ENCODE measurements around the gene GTF2A2. TPM values are rescaled to one million over a fixed set of nuclear protein-coding genes. Genes with fewer than 3 reads are reported as not detected.

The GTF2A2 gene
- total and polyA plus RNA-seq, 2 donors (not counting 1 experiment from before 2014, with no cell fraction given): 39.7 to 60.0 TPM

DNA sequence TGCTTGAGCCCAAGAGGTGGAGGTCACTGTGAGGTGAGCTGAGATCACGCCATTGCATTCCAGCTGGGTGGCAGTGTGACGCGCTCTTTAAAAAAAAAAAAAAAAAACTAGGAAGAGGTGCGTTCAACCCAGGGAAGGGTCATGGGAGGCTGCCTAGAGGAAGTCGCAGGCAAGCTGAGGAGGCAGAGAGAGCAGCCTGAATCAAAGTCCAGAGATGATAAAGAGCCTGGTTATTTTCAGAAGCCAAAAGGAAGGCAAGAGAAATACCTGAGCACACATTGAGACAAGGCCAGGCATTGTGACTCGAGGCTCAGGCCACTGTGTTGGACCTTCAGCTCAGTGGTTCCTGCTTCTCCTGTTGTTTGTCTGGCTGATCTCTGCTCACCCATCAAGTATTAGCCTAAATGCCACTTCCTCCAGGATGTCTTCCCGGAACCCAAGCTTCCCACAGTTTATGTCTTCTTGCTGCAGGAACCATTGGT, 61.8 kb downstream of the GTF2A2 start:
- Histone ChIP-seq H3K4me2 (replicated peaks; ENCODE audit: low read depth, low read length, poor library complexity, severe bottlenecking) (no peak overlapping the region), H3K4me1 (ENCODE audit: control insufficient read depth in 2 of 2, insufficient read depth in 2 of 2, low read length in 2 of 2) (no peaks in the 10 kb centered on the region), H3K36me3 (replicated peaks in 1 of 2; ENCODE audit: control extremely low read depth in 1 of 2, control insufficient read depth in 1 of 2, extremely low read depth in 1 of 2, insufficient read depth in 2 of 2, low read length in 1 of 2) (no peaks in the 10 kb centered on the region), H4K20me1 (ENCODE audit: control insufficient read depth, insufficient read depth, low read length, poor library complexity, severe bottlenecking) (no peaks in the 10 kb centered on the region), H2AFZ (ENCODE audit: insufficient read depth, low read depth, low read length, poor library complexity, severe bottlenecking) (no peak overlapping the region), H3K27ac (ENCODE audit: low read length in 2 of 2) (no peak overlapping the region), H3K4me3 (ENCODE audit: control extremely low read depth in 1 of 5, extremely low read depth in 1 of 5, insufficient read depth in 1 of 5, low read depth in 2 of 5, low read length in 4 of 5) (no peak overlapping the region), H3K9me3 (ENCODE audit: control extremely low read depth in 1 of 3, control insufficient read depth in 2 of 3, insufficient read depth in 1 of 3, low read length in 2 of 3) (no peaks in the 10 kb centered on the region), H3K27me3 (replicated peaks in 1 of 4; ENCODE audit: control extremely low read depth in 1 of 4, control insufficient read depth in 3 of 4, insufficient read depth in 4 of 4, low read length in 3 of 4) (no peaks in the 10 kb centered on the region), H3K79me2 (ENCODE audit: control insufficient read depth, insufficient read depth, low read length) (no peaks in the 10 kb centered on the region), H3K9ac (ENCODE audit: low read length) (no peak overlapping the region)
- 97% methylated on average over 6 of the region's 7 CpGs for WGBS (ENCODE audit: insufficient coverage)
- intact Hi-C loops (cut with micrococcal nuclease): no loop called here
- TF ChIP-seq, protein P1, sequence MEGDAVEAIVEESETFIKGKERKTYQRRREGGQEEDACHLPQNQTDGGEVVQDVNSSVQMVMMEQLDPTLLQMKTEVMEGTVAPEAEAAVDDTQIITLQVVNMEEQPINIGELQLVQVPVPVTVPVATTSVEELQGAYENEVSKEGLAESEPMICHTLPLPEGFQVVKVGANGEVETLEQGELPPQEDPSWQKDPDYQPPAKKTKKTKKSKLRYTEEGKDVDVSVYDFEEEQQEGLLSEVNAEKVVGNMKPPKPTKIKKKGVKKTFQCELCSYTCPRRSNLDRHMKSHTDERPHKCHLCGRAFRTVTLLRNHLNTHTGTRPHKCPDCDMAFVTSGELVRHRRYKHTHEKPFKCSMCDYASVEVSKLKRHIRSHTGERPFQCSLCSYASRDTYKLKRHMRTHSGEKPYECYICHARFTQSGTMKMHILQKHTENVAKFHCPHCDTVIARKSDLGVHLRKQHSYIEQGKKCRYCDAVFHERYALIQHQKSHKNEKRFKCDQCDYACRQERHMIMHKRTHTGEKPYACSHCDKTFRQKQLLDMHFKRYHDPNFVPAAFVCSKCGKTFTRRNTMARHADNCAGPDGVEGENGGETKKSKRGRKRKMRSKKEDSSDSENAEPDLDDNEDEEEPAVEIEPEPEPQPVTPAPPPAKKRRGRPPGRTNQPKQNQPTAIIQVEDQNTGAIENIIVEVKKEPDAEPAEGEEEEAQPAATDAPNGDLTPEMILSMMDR (IDR thresholded peaks at IDR 0.05): no peak
- no peak for TF ChIP-seq EZH2 (IDR thresholded peaks at IDR 0.05; ENCODE audit: borderline replicate concordance, insufficient read depth, low read depth, low read length, poor library complexity, severe bottlenecking)
- Mint-ChIP-seq H3K27ac (no peak overlapping the region), H3K9me3 (ENCODE audit: insufficient read depth) (no peaks in the 10 kb centered on the region), H3K27me3 (peaks cover 8% of the 10 kb centered on the region), H3K4me1 (peaks cover 4% of the 10 kb centered on the region), H3K4me3 (no peak overlapping the region)
- ChIA-PET POLR2A (no interaction called here), CTCF (interaction anchor here (1.3 kb wide), 1 partner anchor 12 kb away, joined by 4 read pairs; no protein-coding TSS in a partner anchor)
- ATAC-seq (ENCODE audit: low read depth) (no peak), DNase-seq (no peak)

DNA sequence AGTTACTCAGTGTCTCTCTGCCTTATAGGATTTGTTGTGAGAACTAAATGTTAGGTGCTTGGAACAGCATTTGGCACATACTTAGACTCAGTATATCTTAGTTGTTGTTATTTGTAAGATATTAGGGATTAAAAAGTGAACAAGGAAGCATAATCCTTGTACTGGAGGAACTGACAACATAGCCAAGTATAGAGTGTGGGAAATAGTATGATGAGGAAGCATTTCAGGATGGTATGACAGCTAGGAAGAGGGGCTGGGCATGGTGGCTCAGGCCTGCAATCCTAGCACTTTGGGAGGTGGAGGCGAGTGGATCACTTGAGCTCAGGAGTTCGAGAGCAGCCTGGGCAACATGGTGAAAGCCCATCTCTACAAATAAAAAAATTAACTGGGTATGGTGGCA, 62.3 kb downstream of the GTF2A2 start:
- Mint-ChIP-seq H3K27me3 (peaks cover 9% of the 10 kb centered on the region), H3K27ac (no peak overlapping the region), H3K4me1 (peaks cover 6% of the 10 kb centered on the region), H3K4me3 (no peak overlapping the region), H3K9me3 (ENCODE audit: insufficient read depth) (no peaks in the 10 kb centered on the region)
- no peak for DNase-seq
- intact Hi-C loops (cut with micrococcal nuclease): no loop called here
- Histone ChIP-seq H3K9ac (ENCODE audit: low read length) (no peak overlapping the region), H3K4me1 (ENCODE audit: control insufficient read depth in 2 of 2, insufficient read depth in 2 of 2, low read length in 2 of 2) (no peaks in the 10 kb centered on the region), H3K9me3 (ENCODE audit: control extremely low read depth in 1 of 3, control insufficient read depth in 2 of 3, insufficient read depth in 1 of 3, low read length in 2 of 3) (no peaks in the 10 kb centered on the region), H3K36me3 (replicated peaks in 1 of 2; ENCODE audit: control extremely low read depth in 1 of 2, control insufficient read depth in 1 of 2, extremely low read depth in 1 of 2, insufficient read depth in 2 of 2, low read length in 1 of 2) (no peaks in the 10 kb centered on the region), H3K27ac (ENCODE audit: low read length in 2 of 2) (no peak overlapping the region), H3K27me3 (replicated peaks in 1 of 4; ENCODE audit: control extremely low read depth in 1 of 4, control insufficient read depth in 3 of 4, insufficient read depth in 4 of 4, low read length in 3 of 4) (no peaks in the 10 kb centered on the region), H2AFZ (ENCODE audit: insufficient read depth, low read depth, low read length, poor library complexity, severe bottlenecking) (no peak overlapping the region), H3K4me2 (replicated peaks; ENCODE audit: low read depth, low read length, poor library complexity, severe bottlenecking) (no peak overlapping the region), H4K20me1 (ENCODE audit: control insufficient read depth, insufficient read depth, low read length, poor library complexity, severe bottlenecking) (no peaks in the 10 kb centered on the region), H3K79me2 (ENCODE audit: control insufficient read depth, insufficient read depth, low read length) (no peaks in the 10 kb centered on the region), H3K4me3 (ENCODE audit: control extremely low read depth in 1 of 5, extremely low read depth in 1 of 5, insufficient read depth in 1 of 5, low read depth in 2 of 5, low read length in 4 of 5) (no peak overlapping the region)
- WGBS (ENCODE audit: insufficient coverage): no CpG with 5 or more reads among the region's 2 CpGs
- ATAC-seq (ENCODE audit: low read depth): no peak
- TF ChIP-seq, protein P1 (IDR thresholded peaks at IDR 0.05): no peak
- TF ChIP-seq EZH2 (IDR thresholded peaks at IDR 0.05; ENCODE audit: borderline replicate concordance, insufficient read depth, low read depth, low read length, poor library complexity, severe bottlenecking): no peak
- ChIA-PET POLR2A (no interaction called here), CTCF (interaction anchor here (1.3 kb wide), 1 partner anchor 13 kb away, joined by 4 read pairs; no protein-coding TSS in a partner anchor)

All from B cell (primary cell).